NK-92 (cell line): ENCODE results near the gene CASS4.
"Not testable (repeated sequence)": the region's sequence is repeated elsewhere in the genome, so short reads cannot be mapped to it uniquely, and the experiment has no call there.

Source experiments
- DNase-seq: peaks from one replicate; lab custom pipeline; 2025; ENCODE audit not compliant: unreplicated experiment; lab: John Stamatoyannopoulos, UW

Gene CASS4

DNA sequence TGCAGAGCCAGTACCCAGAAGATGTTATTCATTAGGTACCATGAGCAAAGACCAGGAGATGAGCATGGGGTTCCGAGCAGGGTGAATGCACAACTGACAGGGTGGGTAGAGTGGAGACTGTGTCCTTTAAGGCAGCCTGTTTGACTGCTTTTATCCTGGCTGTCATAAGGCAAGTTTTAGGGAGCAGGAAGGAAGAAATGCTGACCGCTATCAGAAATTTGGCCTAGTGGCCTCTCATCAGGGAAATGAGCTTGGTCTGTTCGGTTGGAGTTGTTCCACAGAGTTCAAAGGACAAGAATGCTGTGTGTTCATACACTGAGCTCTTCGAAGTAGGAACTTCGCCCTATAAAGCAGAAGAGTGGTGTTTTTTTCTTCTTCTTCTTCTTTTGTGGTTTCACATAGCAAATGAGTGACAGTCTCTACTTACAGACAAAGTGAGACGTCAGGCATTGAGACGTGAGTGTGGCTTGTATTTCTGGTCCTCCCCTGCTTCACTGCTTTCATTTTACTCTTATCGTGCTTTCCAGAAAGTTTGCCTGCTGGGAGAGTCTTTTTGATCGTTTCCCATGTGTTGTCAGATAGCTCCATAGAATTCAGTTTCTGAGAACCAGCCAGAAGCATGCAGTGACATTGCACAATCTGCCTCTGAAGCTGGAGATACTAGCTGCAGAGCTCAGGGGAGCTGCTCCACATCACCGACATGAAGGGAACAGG lies at the start of gene CASS4:
CASS4 (plus strand) TSS at position 502 of the 714 bp plus-strand sequence; CDS start at position 701, 199 bp downstream.
- DNase-seq: no peak

DNA sequence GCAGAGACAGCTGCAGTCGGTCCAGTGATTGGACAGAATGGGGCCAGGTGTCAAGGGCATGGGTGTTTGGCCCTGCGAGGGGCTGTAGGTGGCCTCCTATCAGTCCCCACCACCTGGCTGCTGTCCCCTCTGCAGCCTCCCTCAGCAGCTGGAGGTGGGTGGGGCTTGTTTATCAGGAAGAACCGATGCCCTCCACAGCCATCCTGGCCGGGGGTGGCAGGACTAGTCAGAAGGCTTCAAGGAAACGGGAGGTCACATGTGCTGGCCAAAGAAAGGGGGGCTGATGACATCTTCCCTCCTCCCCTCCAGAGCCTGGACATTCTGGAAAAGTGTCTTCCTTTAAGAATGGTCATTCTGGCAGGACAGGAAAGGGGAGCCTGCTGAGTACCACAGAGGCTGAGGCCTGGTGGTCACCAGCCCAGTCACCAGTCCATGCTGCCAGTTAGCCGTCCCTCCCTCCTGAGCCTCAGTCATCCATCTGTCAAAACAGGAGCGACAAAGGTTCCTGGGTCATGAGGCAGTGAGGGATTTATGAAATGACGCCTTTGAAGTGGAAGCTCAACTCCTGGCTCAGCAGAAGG lies 49.1 kb upstream of the CASS4 start:
- DNase-seq: no peak

- no peak for DNase-seq
Observed at GRCh38 chr20:56363491-56363890, 48.6 kb upstream of the CASS4 start.

- no peak for DNase-seq
Observed at GRCh38 chr20:56368351-56369134, 43.5 kb upstream of the CASS4 start.

GRCh38 chr20:56369179-56369578 lies 42.9 kb upstream of the CASS4 start:
- no peak for DNase-seq

- DNase-seq: no peak
Observed at GRCh38 chr20:56371977-56372376, 40.1 kb upstream of the CASS4 start.

DNA sequence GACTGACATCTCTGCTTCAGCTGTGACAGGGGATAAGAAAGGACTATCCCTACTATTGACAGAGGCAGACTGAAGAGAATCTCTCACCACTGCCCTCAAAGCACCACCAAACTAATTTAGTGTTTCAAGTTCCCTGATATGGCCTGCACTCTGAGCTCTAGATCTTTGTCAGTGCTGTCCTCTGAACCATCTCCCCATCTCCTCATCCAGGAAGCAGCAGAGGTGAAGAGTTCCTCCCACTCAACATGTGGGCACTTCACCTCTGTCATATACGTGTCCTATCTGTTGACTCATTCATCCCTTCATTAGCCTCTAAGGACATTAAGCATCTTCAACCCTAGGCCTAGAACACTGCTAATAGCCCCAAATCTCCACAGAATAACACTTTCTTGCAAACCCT lies 39.2 kb upstream of the CASS4 start:
- no peak for DNase-seq

DNA sequence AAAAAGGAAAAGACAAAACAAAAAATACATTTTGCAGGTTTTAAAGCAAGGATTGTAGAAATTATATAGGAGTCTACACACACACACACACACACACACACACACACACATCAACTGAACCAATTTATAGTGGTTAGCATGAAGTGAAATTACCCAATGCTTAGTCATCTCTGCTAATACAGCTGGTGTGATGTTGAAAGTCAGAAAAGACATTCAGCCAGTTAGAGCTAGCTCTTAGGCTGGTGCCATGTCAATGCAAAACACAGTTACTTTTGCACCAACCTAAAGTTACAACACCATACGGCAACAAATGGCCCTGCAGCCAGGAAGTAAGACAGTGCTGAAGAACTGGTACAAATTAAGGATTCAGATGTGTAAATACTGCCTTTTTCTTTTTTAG lies 38.1 kb upstream of the CASS4 start:
- DNase-seq: no peak

DNA sequence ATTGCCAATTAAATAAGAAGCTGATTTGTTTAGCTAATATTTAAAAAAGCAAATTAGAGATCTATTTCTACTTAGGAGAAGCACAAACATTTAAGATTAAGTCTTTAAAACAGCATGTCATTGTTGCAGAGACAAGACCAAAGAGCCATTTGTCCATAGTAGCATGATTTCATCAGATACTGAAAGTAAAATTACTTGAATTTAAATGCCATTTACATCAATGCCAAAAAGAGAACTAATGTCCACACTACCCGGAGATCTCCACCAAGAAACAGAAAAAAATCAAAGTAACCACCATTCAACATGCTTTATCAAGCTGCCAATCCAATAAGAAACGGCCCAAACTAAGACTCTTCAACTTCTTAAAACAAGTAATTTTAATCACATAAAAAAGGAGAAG lies 35.7 kb upstream of the CASS4 start:
- no peak for DNase-seq

DNA sequence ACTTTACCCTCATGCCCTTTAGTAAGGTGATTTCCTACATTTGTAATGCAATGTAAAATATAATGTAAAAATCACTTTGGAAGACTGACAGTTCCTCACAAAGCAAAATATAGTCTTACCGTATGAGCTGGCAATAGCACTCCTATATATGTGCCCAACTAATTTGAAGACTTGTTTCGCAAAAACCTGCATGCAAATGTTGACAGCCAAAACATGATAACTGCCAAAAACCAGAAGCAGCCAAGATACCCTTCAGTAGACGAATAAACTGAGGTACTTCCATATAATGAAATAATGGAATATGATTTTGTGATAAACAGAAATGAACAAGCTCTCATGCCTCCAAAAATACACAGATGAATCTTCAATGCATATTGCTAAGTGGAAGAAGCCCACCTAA lies 33.7 kb upstream of the CASS4 start:
- DNase-seq: no peak

- no peak for DNase-seq
Observed at GRCh38 chr20:56380375-56380774, 31.7 kb upstream of the CASS4 start.

GRCh38 chr20:56381501-56381900 lies 30.6 kb upstream of the CASS4 start:
- DNase-seq: no peak

DNA sequence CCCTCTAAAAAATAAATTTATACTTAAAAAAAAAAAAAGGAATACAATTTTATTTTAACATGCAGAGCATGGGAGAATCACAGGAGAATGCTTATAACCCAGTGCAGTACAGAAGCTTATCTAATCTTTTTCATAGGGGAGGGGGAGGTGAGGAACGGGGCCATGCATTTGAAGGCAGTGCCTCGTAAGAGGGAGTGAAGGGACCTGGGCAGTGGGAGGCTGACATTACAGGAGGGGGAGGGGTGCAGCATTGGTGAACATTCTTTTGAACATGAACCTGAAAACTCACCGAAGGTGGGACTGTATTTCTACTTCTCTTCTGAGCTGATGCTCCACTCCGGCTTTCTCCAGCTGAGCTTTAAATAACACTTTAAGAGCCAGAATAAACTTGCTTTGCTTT lies 29.4 kb upstream of the CASS4 start:
- DNase-seq: no peak

DNA sequence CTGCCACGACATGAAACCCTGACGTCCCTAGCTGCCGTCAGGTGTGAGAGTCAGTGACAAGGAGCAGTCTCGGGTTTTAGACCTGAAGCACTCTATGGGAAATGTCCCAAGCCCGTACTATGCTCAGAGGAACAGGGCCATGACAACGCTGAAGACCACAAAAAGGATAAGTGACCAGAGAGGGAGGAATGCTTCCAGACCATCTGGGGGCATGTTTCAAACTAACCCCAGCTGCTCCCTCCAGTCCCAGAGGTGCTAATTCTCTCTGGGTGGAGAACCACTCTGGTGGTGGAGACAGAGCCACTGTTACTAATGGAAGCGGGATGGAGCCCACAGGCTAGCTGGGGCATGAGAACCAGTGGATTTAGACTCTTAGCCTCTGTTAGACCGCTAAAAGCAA lies 28.7 kb upstream of the CASS4 start:
- no peak for DNase-seq

- DNase-seq: no peak
Observed at GRCh38 chr20:56385130-56385529, 26.9 kb upstream of the CASS4 start.

DNA sequence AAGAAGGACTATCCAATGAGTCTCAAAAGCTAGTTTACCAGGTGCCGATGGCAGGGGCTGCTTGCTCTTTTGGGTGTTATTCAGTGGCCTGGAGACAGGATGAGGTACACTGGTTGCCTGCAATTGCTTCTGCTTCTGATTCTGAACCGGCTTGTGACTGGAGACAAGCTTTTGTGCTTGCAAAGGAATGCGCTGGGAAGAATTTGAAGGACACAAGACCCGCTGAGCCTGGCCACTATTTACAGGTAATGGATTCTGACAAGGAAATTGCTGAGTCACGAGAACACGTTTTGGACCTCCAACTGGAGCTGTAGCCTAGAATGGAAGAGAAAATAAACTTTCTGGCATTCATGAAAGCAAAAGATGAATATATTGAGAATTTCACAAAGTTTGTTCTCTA lies 25.8 kb upstream of the CASS4 start:
- DNase-seq: no peak

- no peak for DNase-seq
Observed at GRCh38 chr20:56388882-56389281, 23.2 kb upstream of the CASS4 start.

DNA sequence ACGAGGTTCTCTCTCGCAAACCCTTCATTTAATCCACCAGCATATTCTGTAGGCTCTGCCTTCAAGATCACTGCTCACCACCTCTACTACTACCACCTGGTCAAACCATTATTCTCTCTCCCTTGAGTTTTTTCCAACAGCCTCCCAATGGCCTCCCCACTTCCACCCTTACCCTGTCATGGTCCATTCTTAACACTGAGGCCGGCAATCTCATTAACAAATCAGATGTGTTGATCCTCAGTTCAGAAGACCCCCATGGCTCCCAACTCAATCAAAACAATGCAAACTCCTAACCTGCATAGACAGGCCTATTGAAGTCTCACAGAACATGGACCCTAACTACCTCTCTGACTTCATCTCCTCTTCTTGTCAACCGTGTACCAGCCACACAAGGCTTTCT lies 22.3 kb upstream of the CASS4 start:
- DNase-seq: no peak

- DNase-seq: not testable (repeated sequence)
Observed at GRCh38 chr20:56390396-56390795, 21.7 kb upstream of the CASS4 start.

DNA sequence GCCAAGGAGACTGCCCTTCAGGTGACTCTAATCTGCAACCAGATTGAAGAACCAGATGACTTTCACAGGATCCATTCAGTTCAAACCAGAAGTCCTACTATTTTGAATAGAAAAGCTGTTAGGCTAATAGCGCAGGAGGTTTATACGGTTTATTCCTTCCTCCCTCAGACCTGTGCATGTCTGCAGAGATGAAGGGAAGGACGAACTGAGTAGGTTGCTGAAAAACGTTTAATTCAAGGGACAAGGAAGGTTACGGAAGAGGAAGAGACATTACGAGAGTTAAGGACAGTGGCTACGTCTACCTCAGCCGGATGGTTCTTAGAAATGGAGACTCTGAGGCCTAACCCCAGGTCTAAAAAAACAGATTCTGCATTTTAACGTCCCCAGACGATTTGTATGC lies 21.0 kb upstream of the CASS4 start:
- no peak for DNase-seq

- DNase-seq: no peak
Observed at GRCh38 chr20:56391596-56392131, 20.4 kb upstream of the CASS4 start.
